ENCODE data around the gene KCNB1.

DNA sequence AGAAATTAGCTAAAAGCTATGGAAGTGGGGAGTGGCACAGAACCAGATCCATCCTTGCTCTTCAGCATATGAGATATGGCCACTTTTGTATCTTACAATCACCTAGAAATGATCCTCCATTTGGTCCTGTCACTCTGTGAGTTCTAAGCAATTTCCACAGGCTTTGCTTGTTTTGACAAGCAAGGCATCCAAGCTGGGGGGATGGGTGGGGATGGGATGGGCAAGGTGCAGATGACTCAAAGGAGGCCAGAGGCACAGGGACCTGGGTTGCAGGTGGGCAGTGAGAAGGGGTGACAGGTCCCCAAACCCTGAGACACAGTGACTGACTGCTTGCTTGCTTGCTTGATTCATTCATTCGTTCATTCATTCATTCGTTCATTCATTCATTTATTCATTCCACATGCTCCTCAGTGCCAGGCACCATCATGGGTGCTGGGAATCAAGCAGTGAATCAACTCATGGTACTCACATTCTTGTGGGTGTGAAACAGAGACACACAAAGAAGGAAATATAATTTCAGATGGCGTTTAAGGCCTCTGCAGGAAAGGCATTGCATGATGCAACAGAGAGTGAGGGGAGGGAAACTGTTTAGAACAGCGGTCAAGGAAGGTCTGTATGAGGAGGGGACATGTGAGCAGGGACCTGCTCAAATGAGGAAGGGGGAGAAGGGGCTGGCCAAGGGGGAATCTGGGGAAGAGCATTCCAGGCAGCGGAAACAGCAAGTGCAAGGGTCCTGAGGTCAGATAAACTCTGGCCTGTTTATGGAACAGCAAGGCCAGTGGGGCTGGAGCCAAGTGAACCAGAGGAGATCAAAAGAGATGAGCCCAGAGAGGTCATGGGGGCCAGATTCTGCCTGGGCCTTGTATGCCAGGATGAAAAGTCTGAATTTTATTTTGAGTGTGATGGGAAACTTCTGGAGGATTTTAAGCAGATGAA lies 3.4 kb downstream of the KCNB1 start:
- TF ChIP-seq EP300 (IDR thresholded peaks at IDR 0.05), result no peak
- TF ChIP-seq, protein P1, sequence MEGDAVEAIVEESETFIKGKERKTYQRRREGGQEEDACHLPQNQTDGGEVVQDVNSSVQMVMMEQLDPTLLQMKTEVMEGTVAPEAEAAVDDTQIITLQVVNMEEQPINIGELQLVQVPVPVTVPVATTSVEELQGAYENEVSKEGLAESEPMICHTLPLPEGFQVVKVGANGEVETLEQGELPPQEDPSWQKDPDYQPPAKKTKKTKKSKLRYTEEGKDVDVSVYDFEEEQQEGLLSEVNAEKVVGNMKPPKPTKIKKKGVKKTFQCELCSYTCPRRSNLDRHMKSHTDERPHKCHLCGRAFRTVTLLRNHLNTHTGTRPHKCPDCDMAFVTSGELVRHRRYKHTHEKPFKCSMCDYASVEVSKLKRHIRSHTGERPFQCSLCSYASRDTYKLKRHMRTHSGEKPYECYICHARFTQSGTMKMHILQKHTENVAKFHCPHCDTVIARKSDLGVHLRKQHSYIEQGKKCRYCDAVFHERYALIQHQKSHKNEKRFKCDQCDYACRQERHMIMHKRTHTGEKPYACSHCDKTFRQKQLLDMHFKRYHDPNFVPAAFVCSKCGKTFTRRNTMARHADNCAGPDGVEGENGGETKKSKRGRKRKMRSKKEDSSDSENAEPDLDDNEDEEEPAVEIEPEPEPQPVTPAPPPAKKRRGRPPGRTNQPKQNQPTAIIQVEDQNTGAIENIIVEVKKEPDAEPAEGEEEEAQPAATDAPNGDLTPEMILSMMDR (IDR thresholded peaks at IDR 0.05), result no peak
- TF ChIP-seq POLR2A (IDR thresholded peaks at IDR 0.05), result no peak
- TF ChIP-seq POLR2AphosphoS5 (IDR thresholded peaks at IDR 0.05), result no peak

Measured in stomach (tissue), 4 donors.